H1 (cell line): ENCODE results near the gene TNIK.

ENCODE experiments used
- ATF2 ChIP-seq: IDR thresholded peaks from 2 replicates; pipeline ENCODE4 v1.6.1; 2012; ENCODE audit warnings: low read length, inconsistent platforms
- CEBPB ChIP-seq: IDR thresholded peaks from 2 replicates; pipeline ENCODE4 v1.6.1; 2012; ENCODE audit warnings: low read depth, low read length
- CTCF ChIP-seq, 3 experiments: IDR thresholded peaks; 1 replicate in 2 of 3; 2 replicates in 1 of 3; pipeline versions ENCODE4 v1.5.1 to v1.6.1; 2011; ENCODE audit warnings: low read length in 3 of 3, mild to moderate bottlenecking in 3 of 3, inconsistent platforms in 2 of 3, low read depth in 1 of 3, moderate library complexity in 1 of 3; ENCODE audit not compliant: insufficient read depth in 1 of 3; ENCODE audit errors: control extremely low read depth in 1 of 3
- EZH2 ChIP-seq: fragments of 200-600 bp; sonication (generic); IDR thresholded peaks from 2 replicates; pipeline ENCODE4 v1.7.1; 2012; ENCODE audit warnings: low read depth, mild to moderate bottlenecking, moderate library complexity, low read length, inconsistent platforms; ENCODE audit not compliant: severe bottlenecking
- POLR2A ChIP-seq, 2 experiments: IDR thresholded peaks; 1 replicate in 1 of 2; 2 replicates in 1 of 2; pipeline ENCODE4 v1.6.1; 2011; ENCODE audit warnings: low read depth in 2 of 2, low read length in 2 of 2, mild to moderate bottlenecking in 2 of 2; ENCODE audit errors: control extremely low read depth in 1 of 2
- POLR2AphosphoS5 ChIP-seq: IDR thresholded peaks from 2 replicates; pipeline ENCODE4 v1.6.1; 2011; ENCODE audit warnings: low read depth, low read length
- RAD21 ChIP-seq, 2 experiments: IDR thresholded peaks in 1 of 2; conservative IDR thresholded peaks in 1 of 2; 2 replicates each; pipeline ENCODE4 v1.6.1; 2011; ENCODE audit warnings: low read depth in 2 of 2, low read length in 2 of 2, improper control_type of control experiment in 1 of 2, inconsistent platforms in 1 of 2, mild to moderate bottlenecking in 1 of 2, moderate library complexity in 1 of 2
- SP1 ChIP-seq: IDR thresholded peaks from 2 replicates; pipeline ENCODE4 v1.6.1; 2011; ENCODE audit warnings: low read depth, low read length
- SRF ChIP-seq: IDR thresholded peaks from 2 replicates; pipeline ENCODE4 v1.6.1; 2011; ENCODE audit warnings: mild to moderate bottlenecking, low read depth, low read length, moderate library complexity
- TAF1 ChIP-seq: IDR thresholded peaks from 2 replicates; pipeline ENCODE4 v1.6.1; 2011; ENCODE audit warnings: mild to moderate bottlenecking, low read depth, low read length
- TBP ChIP-seq: IDR thresholded peaks from 2 replicates; pipeline ENCODE4 v1.6.1; 2011; ENCODE audit warnings: low read depth, low read length, improper control_type of control experiment
- YY1 ChIP-seq: IDR thresholded peaks from 2 replicates; pipeline ENCODE4 v1.6.1; 2011; ENCODE audit warnings: low read depth, mild to moderate bottlenecking, low read length
- TF ChIP-seq, protein P1 (sequence below): IDR thresholded peaks from 2 replicates; pipeline ENCODE4 v1.6.1; 2012; ENCODE audit warnings: inconsistent platforms

GRCh38 chr3:171398343-171398742, 61.9 kb downstream of the TNIK start:
- TF ChIP-seq CTCF (IDR thresholded peaks at IDR 0.05; ENCODE audit: control extremely low read depth in 1 of 3, insufficient read depth in 1 of 3, low read depth in 1 of 3, low read length in 3 of 3) (no peak), YY1 (no peak), POLR2A (IDR thresholded peaks at IDR 0.05; ENCODE audit: control extremely low read depth in 1 of 2, low read depth in 2 of 2, low read length in 2 of 2) (no peak), POLR2AphosphoS5 (no peak), TBP (no peak), EZH2 (no peak), TAF1 (no peak), RAD21 (IDR thresholded peaks at IDR 0.05 in 1 of 2, conservative IDR thresholded peaks at IDR 0.05 in 1 of 2; ENCODE audit: low read depth in 2 of 2, low read length in 2 of 2) (no peak), ATF2 (no peak), SP1 (no peak), CEBPB (no peak), SRF (no peak)
- TF ChIP-seq, protein P1, sequence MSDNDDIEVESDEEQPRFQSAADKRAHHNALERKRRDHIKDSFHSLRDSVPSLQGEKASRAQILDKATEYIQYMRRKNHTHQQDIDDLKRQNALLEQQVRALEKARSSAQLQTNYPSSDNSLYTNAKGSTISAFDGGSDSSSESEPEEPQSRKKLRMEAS, result no peak
